Omental fat pad (tissue), 4 donors: Measurements from ENCODE around the gene IGF2BP1. TPM values are rescaled to one million over a fixed set of nuclear protein-coding genes. Genes with fewer than 3 reads are reported as not detected.
"Not testable (repeated sequence)": the region's sequence is repeated elsewhere in the genome, so short reads cannot be mapped to it uniquely, and the experiment has no call there.

Experiments
- ATAC-seq: fragments of 150-250 bp; one replicate; pipeline ENCODE4 v1.9.1; 2016; ENCODE audit warnings: mild to moderate bottlenecking, moderate library complexity; ENCODE audit not compliant: low FRiP score
- DNase-seq: peaks from one replicate; pipeline ENCODE4 v3.0.0-alpha.2; 2019; ENCODE audit warnings: low spot score
- total RNA-seq, 4 donors: library from RNA; depleted of rRNA; stranded (reverse); fragments of >200 nt; gene quantifications; one replicate each; pipeline ENCODE4 v1.1.0, GENCODE V29; 2016
- TF ChIP-seq, protein P1 (sequence below), 3 donors: fragments of 450-650 bp; IDR thresholded peaks; one replicate each; pipeline ENCODE4 v1.5.1; 2016 to 2017; ENCODE audit warnings: antibody characterized with exemption in 3 of 3, mild to moderate bottlenecking in 3 of 3, moderate library complexity in 2 of 3

Gene IGF2BP1
- total RNA-seq, 4 donors from 2014 or later = 0.16 TPM; not detected in 3

DNA sequence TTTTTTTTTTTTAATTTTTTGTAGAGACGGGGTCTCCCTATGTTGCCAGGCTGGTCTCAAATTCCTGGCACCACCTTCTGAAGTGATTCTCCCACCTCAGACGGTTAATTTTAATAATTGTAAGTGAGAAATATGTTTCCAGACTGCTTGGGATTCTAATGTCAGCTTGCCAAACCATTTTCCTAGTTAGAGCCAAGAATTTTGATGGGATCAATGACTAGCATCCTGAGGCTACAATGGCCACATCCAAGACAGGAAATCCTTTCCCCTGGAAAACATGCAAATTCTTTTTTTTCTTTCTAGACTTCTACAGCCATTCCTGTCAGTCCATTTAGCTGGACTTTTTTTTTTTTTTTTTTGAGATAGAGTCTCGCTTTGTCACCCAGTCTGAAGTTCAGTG, 32.6 kb downstream of the IGF2BP1 start:
- no peak for ATAC-seq

DNA sequence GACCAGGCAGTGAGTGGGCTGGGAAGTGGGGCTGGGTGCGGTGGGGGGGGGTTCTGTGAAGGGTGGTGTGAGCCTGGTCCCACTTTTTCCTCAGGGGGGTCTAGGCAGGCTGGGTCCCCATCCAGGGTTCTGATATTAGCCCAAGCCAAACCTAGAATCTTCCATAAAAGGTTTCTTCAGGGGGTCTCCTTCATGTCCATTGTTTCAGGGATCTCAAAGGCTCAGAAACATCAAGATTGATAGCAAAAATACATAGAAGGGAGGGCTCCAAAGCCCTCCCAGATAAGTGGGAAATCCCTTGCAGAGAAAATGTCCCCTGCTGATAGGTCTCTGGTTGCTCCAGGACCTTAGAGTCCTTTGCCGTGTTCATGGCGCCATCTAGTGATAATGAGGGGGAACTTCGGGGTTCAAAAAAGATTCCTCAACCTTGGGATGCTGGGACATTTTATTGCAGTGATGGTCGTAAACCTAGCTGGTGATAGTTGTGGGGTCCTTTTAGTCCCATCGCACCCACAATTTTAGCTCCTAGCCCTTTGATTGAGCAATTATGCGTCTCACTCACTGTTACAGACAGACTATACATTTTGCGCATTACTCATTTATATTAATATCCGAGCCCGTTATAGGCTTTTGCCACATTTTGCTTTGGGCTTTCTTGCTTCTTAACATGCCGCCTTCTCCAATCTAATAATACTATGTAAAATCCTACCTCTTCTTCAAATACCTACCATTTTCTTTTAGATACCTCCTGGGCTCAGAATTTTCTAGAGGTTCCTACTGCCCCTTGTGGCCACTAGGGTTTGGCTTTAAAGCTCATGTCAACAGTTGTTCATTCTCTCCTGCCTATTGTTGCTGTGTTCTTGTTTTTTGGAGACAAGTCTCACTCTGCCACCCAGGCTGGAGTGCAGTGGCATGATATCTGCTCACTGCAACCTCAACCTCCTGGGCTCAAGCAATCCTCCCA, 35.1 kb downstream of the IGF2BP1 start:
- ATAC-seq (no peak), DNase-seq (no peak)
- TF ChIP-seq, protein P1, sequence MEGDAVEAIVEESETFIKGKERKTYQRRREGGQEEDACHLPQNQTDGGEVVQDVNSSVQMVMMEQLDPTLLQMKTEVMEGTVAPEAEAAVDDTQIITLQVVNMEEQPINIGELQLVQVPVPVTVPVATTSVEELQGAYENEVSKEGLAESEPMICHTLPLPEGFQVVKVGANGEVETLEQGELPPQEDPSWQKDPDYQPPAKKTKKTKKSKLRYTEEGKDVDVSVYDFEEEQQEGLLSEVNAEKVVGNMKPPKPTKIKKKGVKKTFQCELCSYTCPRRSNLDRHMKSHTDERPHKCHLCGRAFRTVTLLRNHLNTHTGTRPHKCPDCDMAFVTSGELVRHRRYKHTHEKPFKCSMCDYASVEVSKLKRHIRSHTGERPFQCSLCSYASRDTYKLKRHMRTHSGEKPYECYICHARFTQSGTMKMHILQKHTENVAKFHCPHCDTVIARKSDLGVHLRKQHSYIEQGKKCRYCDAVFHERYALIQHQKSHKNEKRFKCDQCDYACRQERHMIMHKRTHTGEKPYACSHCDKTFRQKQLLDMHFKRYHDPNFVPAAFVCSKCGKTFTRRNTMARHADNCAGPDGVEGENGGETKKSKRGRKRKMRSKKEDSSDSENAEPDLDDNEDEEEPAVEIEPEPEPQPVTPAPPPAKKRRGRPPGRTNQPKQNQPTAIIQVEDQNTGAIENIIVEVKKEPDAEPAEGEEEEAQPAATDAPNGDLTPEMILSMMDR (IDR thresholded peaks at IDR 0.05) = peak in 1 of 3 donors; percentile 1

More for the DNA sequence above, 32.6 kb downstream of the IGF2BP1 start:
- no peak for DNase-seq
- TF ChIP-seq, protein P1 (IDR thresholded peaks at IDR 0.05) = no peak

DNA sequence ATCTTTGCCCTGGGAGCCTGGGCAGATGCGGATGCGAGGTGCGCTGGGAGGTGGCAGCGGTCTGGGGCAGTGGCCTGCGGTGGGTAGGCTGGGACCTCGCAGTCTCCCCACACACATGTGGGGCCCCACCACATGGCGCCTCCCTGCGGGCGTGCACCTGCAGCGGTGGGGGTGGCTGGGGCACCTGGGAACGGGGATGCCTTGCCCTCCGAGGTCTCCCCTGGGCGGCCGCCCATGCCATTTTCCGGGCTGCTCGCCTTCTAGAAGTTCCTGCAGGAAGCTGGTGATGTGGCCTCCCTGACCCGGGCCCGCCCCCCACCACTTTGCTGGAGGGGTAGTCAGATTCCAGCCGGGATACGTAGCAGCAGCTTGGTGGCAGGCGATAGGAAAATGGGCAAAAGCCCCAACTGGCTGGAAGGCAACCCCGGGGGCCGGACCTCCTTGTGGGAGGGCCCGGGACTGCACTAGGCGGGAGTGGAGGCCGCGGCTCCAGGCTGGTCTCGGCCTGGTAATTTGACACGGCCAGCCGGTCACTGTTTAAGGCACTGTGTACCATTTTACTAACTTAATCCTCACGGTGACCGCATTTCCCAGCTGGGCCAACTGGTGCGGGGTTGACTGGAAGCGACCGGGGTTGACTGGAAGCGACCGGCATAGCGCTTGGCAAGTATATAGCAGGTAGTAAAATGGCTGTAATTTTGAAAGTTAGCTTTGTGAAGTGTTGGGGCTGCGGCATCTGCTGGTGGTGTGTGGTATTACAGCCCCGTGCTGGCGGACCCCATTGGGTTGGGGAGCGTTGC, 38.5 kb downstream of the IGF2BP1 start:
- DNase-seq = peak; percentile 46
- TF ChIP-seq, protein P1 (IDR thresholded peaks at IDR 0.05) = peak in 2 of 3 donors; percentile 8 to 78
- ATAC-seq = peak; percentile 79

DNA sequence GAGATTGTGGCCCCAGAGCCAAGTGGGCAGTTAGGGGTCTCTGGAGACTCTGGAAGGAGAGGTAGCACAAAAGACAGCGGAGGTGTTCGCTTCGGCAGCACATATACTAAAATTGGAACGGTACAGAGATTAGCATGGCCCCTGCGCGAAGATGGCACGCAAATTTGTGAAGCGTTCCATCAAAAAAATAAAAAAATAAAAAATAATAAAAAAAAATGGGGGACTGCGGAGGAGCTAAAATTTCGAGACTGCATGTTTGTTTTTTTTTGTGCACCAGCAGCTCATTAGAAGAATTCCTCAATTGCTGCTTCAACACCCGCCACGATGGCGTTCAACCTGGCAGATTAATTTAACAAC, 39.1 kb downstream of the IGF2BP1 start:
- ATAC-seq (no peak), DNase-seq (no peak)
- TF ChIP-seq, protein P1 (IDR thresholded peaks at IDR 0.05) = no peak

DNA sequence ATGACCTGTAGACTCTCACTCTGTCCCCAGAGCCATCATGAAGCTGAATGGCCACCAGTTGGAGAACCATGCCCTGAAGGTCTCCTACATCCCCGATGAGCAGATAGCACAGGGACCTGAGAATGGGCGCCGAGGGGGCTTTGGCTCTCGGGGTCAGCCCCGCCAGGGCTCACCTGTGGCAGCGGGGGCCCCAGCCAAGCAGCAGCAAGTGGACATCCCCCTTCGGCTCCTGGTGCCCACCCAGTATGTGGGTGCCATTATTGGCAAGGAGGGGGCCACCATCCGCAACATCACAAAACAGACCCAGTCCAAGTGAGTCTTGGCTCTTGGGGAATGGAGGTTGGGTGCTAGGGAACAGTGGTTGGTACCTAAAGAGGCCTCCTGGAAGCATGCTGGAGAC, 41.0 kb downstream of the IGF2BP1 start:
- DNase-seq (no peak), ATAC-seq (no peak)
- TF ChIP-seq, protein P1 (IDR thresholded peaks at IDR 0.05) = no peak

DNA sequence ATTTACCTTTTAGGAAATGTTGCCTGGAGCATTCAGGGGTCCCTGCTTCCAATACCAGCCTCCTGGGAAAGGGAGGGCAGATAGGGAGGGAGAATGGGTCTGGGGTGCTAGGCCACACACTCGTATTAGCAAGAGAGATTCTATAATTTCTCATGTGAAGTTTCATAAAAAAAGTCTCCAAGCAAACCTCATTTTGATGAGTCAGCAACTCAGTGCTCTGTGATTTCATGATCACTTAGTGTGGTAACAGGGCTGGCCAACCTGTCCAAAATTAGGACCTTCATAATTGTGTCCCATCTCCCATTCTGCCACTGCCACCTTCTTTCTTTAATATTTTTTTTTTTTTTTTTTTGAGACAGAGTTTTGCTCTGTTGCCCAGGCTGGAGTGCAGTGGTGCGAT, 41.4 kb downstream of the IGF2BP1 start:
- no peak for ATAC-seq
- TF ChIP-seq, protein P1 (IDR thresholded peaks at IDR 0.05) = no peak
- no peak for DNase-seq

DNA sequence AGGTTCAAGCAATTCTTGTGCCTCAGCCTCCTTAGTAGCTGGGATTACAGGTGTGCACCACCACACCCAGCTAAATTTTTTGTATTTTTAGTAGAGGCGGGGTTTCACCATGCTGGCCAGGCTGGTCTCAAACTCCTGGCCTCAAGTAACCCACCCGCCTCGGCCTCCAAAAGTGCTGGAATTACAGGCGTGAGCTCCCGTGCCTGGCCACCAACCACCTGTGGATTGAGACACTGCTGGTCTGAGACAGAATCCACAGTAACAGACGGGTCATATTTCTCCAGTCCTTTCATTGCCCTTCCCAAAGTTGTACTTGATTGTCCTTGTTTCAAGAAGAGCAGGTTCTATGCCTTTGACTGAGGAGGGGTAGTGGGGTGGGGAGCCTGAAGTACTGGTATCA, 42.3 kb downstream of the IGF2BP1 start:
- DNase-seq, ATAC-seq: not testable (repeated sequence)
